GM21423 (cell line): Measurements from ENCODE around the gene TEX10.
"Not testable (repeated sequence)": the region's sequence is repeated elsewhere in the genome, so short reads cannot be mapped to it uniquely, and the experiment has no call there.

Source experiments
- ATAC-seq: cut with Tn5 transposase; IDR thresholded peaks from one replicate; pipeline ENCODE4 v1.9.1; 2021; ENCODE audit warnings: mild to moderate bottlenecking, moderate library complexity; ENCODE audit not compliant: unreplicated experiment

The TEX10 gene

GRCh38 chr9:100352727-100353505 lies at the start of gene TEX10:
Gene TEX10, minus strand, starts transcription at chr9:100352942. Its CDS starts 3,579 bp downstream, at chr9:100349363.
- peak; percentile 79 for ATAC-seq

DNA sequence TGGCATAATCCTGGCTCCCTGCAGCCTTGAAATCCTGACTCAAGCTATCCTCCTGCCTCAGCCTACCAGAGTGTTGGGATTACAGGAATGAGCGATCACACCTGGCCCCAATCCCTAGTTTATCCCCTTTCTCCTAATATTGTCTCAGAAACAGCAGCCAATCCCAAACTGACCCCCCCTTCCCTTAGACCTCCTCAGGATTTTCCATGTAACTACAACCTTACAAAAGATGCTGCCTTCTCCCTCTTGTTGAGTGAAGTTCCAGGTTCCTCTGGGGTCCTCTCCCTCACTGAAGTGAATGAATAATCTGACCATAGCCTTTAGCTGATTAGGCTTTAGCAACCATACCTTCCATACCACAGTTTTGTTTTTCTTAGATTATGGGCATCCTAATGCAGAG lies 48.3 kb upstream of the TEX10 start:
- no peak for ATAC-seq

DNA sequence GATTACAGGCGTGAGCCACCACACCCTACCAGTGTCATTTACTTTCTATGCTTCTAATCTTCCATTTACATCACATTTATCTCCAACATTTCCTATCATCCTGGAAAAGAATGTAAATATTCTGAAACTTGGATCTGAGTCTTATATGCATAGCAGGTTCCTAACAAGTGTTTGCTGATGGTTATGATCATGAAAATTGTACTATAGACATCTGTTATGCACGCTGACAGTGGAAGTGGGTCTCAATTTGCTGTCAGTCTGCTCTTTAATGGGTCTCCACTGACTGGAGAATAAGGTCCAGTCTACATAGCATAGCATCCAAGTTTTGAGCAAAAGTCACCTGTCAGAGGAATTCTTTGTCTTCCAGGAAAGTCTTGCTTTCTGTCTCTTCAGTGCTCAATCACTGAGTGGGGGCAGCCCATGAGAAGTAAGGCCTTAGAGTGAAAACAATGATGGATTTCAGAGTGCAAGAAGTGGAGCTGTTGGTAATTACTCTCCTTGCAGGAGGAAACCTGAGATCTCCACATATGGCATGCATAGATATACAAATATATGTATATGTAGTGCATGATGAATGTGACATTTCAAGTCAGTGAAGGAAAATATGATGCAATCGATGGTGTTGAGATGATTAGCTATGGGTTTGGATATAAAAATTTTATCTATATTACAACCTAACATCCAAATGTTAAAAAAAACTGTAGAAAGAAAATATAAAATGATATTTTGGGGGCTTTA lies 45.0 kb upstream of the TEX10 start:
- ATAC-seq, result no peak

- ATAC-seq, result no peak
Observed at GRCh38 chr9:100396769-100397168, 44.0 kb upstream of the TEX10 start.

GRCh38 chr9:100394816-100395215 lies 42.1 kb upstream of the TEX10 start:
- no peak for ATAC-seq

DNA sequence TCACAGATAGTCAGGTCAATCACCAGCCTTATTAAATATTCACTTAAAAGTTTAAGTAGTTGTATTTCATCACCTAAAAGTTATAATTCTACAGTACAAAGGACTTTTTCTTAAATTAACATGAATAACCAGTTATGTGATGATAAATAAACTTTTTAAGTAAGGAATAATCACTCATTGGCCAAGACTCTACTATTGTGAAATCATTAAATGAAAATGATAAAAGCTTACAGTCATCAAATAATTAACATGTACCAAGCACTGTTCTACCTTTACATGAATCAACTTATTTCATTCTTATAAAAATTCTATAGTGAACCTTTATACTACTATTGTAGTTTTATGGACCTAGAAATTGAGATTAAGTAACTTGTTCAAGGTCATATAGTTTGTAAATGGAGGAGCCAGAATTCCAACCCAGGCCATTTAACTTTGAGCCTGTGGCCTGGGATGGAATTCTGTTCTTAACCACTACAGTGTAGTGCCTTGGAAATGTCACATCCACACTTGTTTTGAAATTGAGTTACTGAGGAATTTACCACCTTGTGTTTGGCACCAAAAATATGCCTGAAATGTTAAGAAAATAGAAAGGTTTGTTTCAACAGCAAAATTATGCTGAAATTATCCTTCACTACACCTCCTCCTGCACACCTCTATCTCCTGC lies 41.4 kb upstream of the TEX10 start:
- ATAC-seq, result no peak

GRCh38 chr9:100392989-100393388 lies 40.2 kb upstream of the TEX10 start:
- not testable (repeated sequence) for ATAC-seq

GRCh38 chr9:100379862-100380261 lies 27.1 kb upstream of the TEX10 start:
- ATAC-seq, result no peak

- ATAC-seq, result no peak
Observed at GRCh38 chr9:100377015-100377414, 24.3 kb upstream of the TEX10 start.

- ATAC-seq, result no peak
Observed at GRCh38 chr9:100375658-100376057, 22.9 kb upstream of the TEX10 start.

GRCh38 chr9:100372648-100373047 lies 19.9 kb upstream of the TEX10 start:
- ATAC-seq, result no peak

- ATAC-seq, result no peak
Observed at GRCh38 chr9:100370064-100370723, 17.5 kb upstream of the TEX10 start.

DNA sequence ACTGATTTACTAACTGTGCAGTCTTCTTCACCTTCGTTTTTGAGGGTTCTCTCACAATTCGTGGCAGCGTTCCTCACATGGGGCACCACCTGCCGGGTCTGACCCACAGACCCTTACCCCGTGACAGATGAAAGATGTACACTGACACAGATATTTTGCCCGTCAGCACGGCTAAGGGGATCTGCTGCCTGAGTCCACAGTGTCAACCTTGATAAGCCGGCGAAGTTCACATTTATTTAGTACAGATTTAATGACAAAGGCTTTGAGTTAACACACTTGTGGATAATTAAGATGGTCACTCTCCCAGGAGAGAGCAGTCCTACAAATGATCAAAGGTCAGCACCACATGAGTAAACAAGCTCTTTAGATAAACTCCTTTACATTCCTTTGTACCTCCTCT lies 15.9 kb upstream of the TEX10 start:
- ATAC-seq, result no peak

- ATAC-seq, result no peak
Observed at GRCh38 chr9:100366121-100366520, 13.4 kb upstream of the TEX10 start.

- no peak for ATAC-seq
Observed at GRCh38 chr9:100364013-100364412, 11.3 kb upstream of the TEX10 start.

- ATAC-seq, result no peak
Observed at GRCh38 chr9:100359057-100359456, 6.3 kb upstream of the TEX10 start.

DNA sequence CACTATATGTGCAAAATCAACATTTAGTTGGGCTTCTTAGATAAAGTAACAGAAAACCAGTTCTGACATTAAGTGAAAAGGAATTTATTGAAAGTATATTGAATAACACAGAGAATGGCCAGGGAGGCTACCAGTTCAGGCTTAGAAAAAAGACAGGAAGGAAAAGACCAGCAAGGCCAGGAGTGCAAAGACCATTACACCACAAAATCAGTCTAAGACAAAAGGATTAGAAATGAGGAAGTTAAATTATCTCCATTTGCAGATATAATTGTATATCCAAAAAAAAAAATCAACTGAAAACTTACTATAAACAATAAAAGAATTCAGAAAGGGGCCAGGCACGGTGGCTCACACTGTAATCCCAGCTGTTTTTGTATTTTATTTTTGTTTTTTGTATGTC lies 4.8 kb upstream of the TEX10 start:
- no peak for ATAC-seq

- no peak for ATAC-seq
Observed at GRCh38 chr9:100355561-100355960, 2.8 kb upstream of the TEX10 start.

- ATAC-seq, result no peak
Observed at GRCh38 chr9:100354121-100354800, 1.5 kb upstream of the TEX10 start.

GRCh38 chr9:100352201-100352726 lies 478 bp downstream of the TEX10 start:
- ATAC-seq, result peak; percentile 36
